Inferior parietal cortex (tissue), 1 donor: Measurements from ENCODE around the gene SPTLC1.
"Not testable (repeated sequence)": the region's sequence is repeated elsewhere in the genome, so short reads cannot be mapped to it uniquely, and the experiment has no call there.

Experiments
- DNase-seq: peaks from one replicate; pipeline ENCODE4 v3.0.0-alpha.2; 2016; ENCODE audit errors: extremely low spot score

The SPTLC1 gene

GRCh38 chr9:92115071-92115858 lies at the start of gene SPTLC1:
SPTLC1 (minus strand) TSS chr9:92115413; CDS start chr9:92115370, 43 bp downstream.
- peak; percentile 97 for DNase-seq

- no peak for DNase-seq
Observed at GRCh38 chr9:92164975-92165374, 49.8 kb upstream of the SPTLC1 start.

GRCh38 chr9:92164490-92164889 lies 49.3 kb upstream of the SPTLC1 start:
- no peak for DNase-seq

- DNase-seq = no peak
Observed at GRCh38 chr9:92163276-92163675, 48.1 kb upstream of the SPTLC1 start.

GRCh38 chr9:92160786-92161185 lies 45.6 kb upstream of the SPTLC1 start:
- DNase-seq = no peak

GRCh38 chr9:92159058-92159457 lies 43.8 kb upstream of the SPTLC1 start:
- DNase-seq = no peak

- no peak for DNase-seq
Observed at GRCh38 chr9:92158097-92158601, 42.9 kb upstream of the SPTLC1 start.

GRCh38 chr9:92155736-92156135 lies 40.5 kb upstream of the SPTLC1 start:
- DNase-seq = not testable (repeated sequence)

GRCh38 chr9:92155221-92155620 lies 40.0 kb upstream of the SPTLC1 start:
- no peak for DNase-seq

GRCh38 chr9:92153466-92154415 lies 38.5 kb upstream of the SPTLC1 start:
- not testable (repeated sequence) for DNase-seq

- no peak for DNase-seq
Observed at GRCh38 chr9:92151691-92152393, 36.6 kb upstream of the SPTLC1 start.

- DNase-seq = not testable (repeated sequence)
Observed at GRCh38 chr9:92150501-92151470, 35.6 kb upstream of the SPTLC1 start.

- no peak for DNase-seq
Observed at GRCh38 chr9:92147852-92148180, 32.6 kb upstream of the SPTLC1 start.

- DNase-seq = no peak
Observed at GRCh38 chr9:92147030-92147851, 32.0 kb upstream of the SPTLC1 start.

GRCh38 chr9:92146610-92147009 lies 31.4 kb upstream of the SPTLC1 start:
- no peak for DNase-seq

GRCh38 chr9:92145784-92146183 lies 30.6 kb upstream of the SPTLC1 start:
- not testable (repeated sequence) for DNase-seq

- no peak for DNase-seq
Observed at GRCh38 chr9:92142329-92142728, 27.1 kb upstream of the SPTLC1 start.

- no peak for DNase-seq
Observed at GRCh38 chr9:92141144-92142129, 26.2 kb upstream of the SPTLC1 start.

GRCh38 chr9:92140754-92141143 lies 25.5 kb upstream of the SPTLC1 start:
- no peak for DNase-seq
